Fibroblast of peridontal ligament (primary cell): ENCODE data around the gene EFL1.

Source experiments
- DNase-seq: peaks from one replicate; pipeline ENCODE4 v3.0.0-alpha.2; 2010; ENCODE audit errors: extremely low read depth

EFL1 gene

DNA sequence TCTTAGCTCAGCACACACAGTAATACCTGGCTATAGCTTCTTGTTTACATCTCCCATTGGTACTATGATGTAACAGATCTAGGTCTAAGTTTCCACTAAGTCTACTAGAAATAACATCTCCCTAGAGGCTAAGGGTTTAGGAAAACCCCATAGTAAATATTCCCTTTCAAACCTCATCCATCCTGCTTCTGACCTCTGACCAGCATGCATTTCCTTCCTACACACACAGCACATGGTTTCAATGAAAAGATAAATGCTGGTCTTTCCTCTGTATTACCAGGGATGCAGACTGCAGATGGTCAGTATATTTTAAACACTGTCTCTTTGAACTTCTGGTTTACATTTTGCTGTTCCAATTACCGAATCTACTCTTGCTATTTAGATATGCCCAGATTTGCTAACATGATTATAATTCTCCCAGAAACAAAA is 96.6 kb downstream of the EFL1 start:
- DNase-seq: peak; percentile 61

DNA sequence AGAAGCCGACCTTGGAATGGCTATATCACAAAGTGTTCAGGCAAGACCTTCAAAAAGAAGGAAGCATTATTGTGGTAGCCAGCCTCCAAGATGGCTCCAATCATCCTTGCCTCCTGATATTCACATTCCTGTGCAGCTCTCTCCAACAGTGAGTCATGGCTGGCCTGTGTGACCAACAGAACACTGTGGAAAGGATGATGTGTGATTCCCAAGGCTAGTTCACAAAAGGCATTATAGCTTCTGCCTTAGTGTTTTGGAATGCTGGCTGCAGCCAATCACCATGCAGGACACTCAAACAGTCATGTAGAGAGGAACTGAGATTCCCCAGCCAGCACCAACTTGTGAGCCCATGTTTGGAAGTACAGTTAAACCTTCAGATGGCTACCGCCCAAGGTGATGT is 102.6 kb downstream of the EFL1 start:
- peak; percentile 89 for DNase-seq

DNA sequence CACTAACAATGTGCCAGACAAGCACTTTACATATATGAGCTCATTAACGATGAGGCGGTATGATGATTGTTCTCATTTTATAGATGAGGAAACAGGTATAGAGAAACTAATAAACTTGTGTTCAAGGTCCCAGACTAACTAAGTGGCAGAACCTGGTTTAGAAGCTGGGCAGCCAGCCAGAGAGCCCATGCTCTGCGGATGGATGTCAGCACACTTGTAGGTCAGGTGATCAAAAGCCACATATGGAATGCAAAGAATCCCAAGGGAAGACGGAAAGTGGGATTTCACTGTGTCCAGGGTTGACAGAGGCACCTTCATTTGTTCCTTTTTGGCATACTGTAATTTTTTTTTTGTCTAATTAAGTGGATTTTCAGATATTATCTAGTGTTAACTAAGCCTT is 103.7 kb downstream of the EFL1 start:
- no peak for DNase-seq

DNA sequence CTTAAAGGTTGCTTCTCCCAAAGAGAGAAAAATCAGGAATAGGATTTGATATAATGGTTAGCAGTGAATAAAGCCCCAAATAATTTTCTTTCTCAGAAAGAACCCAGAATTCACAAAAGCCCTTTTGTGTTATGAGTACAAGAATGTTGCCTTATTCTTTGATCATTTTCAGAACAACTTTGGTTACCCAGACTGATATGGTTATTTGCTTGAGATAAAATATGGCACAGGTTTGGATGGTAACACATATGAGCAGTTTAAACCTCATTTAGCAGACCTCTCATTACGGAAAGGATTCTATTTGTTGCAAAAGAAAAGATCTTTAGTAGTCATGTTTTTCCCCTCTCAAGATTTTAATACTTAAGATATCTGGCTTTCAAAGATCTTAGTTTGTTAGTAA is 111.9 kb downstream of the EFL1 start:
- no peak for DNase-seq

DNA sequence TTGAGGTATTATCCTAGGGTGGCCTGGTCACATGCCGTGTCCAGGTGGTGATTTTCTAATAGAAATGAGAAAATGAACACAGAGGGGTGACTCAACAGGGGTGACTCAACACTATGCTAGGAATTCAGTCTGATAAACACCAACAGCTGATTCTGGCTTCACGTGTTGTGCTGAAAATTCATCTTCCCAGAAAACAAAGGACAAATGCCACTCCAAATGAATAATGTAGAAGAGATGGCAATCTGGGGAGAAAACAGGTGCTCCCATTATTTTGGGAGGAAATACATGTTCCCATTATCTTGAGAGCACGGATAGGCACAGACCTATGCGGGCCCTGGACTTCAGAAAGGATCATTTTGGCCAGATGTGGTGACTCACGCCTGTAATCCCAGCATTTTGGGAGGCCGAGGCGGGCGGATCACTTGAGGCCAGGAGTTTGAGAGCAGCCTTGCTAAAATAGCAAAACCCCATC is 115.5 kb downstream of the EFL1 start:
- DNase-seq: peak; percentile 59

DNA sequence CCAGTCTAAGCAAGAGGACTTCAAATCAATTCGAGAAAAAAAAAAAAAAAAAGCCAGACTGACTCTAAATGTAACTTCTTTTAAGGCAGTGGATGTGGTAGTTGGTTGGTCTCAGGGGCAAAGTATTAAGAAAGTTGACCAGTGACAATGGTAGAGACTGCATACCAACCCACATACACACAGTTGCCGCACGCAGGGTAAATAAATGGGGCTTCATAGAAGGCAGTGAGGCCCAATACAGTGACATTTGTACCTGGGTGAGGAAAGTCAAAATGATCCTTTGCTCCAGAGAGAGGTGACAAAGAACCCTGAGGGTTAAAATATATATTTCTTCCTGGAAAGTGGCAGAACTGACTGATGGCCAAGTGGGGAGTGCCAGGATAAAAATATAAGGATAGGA is 116.0 kb downstream of the EFL1 start:
- DNase-seq: no peak

DNA sequence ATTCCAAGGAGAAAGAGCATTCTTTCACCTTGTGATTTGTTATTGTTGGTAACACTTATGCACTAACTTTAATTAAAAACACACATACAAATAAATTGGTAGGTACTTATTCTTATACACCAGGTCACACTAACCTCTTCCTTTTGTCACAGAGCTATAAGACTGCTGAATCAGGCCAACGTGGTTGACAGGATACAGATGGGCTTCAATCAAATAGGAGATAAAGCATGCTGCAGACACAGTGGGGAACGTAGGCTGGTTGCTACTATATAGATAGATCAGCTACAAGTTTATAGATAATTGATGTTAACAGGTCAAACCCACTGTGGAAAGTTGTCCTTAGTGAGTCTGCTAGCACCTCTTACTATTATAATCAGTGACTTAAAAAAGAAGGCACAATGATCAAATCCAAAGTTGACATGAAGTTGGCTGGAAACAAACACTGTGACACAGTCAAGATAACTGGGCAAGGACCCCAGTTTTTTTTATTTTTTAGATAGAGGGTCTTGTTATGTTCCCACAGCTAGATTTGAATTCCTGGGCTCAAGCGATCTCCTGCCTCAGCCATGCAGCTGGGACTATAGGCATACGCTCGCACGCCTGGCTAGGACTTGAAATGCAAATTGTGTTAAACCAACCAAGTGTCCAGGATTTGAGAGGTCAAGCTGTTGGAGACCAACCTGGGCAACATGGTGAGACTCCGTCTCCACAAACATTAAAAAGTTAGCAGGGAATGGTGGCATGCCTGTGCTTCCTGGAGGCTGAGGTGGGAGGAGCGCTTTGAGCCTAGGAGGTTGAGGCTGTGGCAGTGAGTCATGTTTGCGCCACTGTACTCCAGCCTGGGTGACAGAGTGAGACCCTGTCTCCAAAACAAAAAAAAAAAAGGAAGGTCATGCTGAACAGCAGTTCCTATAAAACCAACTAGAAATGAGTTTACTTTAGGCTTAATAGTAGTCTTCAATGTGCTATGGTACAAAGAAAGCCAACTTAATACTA is 118.8 kb downstream of the EFL1 start:
- DNase-seq: no peak

DNA sequence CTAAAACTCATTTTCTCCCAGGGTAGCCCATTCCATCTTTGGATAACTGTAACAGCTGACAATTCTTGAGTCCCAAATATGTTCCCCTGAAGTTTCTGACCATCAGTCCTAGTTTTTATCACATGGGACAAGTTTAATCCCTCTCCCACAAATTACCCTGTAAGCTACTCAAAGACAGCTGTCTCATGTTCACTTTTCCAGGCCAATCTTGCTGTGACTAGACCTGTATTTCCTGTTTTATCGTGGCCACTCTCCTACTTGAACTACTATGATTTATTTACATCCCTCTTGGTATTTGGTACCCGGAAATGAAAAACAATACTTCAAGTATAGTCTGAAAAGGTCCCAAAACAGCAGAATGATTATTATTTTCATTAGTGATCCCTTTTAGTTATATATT is 121.6 kb downstream of the EFL1 start:
- no peak for DNase-seq

DNA sequence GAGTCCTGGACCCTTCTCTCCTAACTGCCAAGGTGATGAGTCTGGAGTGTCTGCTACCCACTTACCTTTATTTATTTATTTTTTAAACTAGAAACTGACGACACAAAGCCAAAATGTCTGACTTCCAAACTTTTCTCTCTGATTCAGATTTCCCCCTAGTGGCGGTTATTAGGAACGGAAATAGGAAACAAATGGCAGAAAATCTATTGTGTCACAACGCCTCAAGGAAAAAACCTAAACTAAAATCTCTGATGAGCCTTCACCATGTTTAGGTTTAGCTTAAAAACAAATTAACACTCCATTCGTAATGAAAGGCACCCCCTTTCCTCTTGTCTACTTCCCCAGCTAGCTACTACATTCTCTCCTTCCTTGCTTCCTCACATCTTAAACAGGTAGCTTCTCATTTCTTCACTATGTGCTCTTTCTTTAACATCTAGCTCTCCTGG is 122.7 kb downstream of the EFL1 start:
- peak; percentile 83 for DNase-seq

DNA sequence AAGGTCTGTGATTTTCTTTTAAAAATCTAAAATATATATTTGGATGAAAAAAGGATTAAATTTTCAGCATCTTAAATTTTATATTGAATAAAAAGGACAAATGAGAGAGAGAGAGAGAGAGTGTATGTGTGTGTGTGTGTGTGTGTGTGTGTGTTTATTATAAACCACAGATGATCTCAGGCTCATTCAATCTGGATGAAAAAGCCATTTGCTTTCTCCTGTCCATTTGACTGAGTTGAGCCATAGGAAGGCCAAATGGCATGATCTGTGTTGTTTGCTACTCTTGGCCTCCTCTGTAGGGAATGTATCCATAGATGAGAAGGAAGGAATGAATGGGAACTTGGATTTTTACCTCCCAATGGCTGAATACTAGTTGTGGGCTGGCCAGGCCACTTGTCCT is 124.2 kb downstream of the EFL1 start:
- peak; percentile 33 for DNase-seq

DNA sequence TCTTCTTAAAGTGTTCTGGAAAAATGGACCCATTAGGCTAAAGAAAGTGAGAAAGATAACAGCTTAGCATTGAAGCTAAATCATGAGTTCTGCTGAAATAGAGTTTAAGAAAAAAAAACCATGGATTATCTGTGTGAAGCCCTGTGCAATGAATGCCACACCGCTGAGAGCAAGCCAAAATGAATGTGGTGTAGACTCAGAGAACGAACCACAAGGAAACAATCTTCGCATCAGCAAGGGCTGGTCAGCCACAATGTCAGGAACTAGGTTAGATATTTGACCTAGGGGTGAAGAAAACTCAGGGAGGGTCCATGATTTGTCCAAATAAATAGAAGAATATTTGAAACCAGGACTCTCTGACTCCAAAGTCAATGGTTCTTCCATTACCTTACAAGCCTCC is 125.3 kb downstream of the EFL1 start:
- peak; percentile 35 for DNase-seq

DNA sequence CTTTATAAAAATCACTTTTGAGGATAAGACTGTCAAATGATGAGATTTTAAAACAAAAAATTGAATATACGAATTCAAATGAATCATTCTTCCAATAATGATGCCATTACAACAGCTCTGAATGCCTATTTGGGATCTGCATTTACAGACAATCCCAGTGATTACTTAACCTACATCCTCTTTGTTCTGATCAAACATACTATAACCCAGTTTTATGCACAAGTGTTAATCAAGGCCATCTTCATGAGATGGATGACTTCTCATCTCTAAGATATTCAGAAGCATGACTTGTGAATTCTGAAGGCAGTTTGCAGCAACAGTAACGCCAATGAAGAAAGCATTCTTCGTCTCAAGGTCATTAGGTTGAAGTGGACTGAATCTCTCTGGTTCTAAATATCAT is 126.4 kb downstream of the EFL1 start:
- DNase-seq: no peak

DNA sequence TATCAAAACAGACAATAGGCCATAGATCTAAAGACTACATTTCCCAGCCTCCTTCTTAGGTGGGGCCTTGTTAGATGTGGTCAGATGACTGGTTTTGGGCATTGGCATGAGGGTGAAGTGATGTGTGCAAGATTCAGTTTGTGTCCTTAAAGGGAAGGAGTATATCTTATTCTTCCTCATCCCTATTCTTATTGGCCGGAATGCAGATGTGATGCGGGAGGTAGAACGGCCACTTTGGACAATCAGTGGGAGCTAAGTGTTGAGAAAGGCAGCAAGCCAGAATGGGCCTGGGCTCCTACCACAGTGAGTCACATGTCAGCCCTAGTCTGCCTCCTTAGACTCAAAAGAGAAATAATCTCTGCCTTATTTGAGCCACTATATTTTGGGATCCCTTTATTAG is 126.9 kb downstream of the EFL1 start:
- peak; percentile 53 for DNase-seq

DNA sequence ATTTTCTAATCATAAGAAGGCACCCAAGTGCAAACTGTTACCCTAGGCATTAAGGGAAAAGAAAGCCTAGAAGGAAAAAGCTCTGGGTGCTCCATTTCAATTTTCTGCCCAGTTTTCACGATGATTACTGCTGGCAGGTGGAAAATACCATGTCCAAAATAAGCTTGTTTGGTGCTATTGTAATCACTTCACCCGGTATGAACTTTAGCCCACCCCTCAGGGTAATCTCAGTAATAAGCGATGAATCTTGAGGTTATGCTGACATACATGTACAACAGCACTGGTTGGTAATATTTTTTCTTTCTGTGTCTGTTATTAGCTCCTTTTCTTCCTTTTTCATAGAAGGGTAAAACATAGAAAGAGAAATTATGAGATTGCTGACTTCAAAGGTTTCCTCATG is 128.1 kb downstream of the EFL1 start:
- DNase-seq: no peak

DNA sequence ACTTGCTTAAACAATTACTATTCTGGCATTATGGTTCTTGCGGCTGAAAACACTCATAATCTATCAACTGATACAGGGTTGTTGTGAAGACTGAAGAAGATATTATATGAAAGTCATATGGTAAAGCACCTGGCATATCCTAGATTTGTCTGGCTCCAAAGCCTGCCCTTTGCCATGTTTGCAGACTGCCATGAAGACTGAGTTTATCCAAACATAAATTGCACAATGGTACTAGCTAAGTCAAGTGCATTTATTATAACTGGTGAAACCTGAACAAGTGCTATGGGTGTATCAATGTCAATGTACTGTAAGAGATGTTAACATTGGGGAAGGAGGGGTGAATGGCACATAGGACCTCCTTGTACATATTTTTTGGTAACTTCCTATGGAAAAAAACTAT is 129.3 kb downstream of the EFL1 start:
- DNase-seq: no peak

DNA sequence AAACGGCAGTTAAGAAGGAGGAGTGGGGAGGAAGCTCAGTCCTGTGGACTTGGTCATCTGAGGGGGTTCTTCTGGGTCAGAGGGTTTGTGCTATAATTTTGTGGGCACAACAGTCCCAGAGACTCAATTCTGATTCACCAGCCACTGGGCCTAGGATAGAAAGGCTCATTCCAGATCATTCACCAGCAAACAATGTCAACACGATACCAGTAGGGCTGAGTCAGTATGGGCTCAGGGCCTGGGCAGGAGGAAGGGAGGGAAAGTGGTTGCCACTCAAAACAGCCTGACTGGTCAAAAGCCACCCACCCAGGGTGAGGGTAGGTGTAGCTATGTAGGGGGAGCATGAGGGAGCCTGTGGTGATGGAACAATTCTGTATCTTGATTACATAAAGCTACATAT is 129.8 kb downstream of the EFL1 start:
- peak; percentile 88 for DNase-seq

DNA sequence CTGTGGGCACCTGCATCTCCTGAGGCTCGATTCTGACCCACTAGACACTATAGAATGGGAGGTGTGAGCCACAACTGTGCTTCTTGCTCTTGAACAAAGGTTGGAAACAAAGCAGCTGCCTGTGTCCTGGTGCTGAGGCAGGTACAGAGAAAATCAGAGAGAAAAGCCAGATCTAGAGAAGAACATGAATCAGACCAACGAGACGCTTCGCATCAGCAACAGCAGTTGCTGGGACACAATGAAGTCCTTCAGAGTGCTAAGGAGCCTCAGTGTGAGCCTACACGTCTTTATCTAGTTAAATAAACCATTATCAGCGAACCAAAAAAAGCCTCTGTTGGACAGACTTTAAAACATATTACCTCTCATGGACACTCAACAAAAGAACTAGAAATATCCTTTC is 130.4 kb downstream of the EFL1 start:
- no peak for DNase-seq

DNA sequence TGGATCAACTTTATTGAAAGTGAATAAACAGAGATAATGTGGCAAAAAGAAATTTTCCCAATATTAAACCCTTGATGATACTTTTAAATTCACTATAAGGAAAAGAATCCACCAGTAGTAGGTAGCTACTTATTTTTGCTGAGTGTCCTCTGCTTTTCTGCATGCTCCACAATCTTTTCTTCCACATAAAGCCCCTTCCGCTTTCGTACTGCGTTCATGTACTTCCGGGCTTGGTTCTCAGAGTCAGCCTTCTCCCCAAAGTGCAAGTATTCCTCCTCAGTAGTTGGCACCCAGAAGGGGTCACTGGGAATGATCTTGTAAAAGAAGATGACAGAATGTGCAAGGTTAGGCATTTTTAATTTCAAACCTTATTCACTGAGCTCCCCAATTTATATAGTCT is 132.3 kb downstream of the EFL1 start:
- DNase-seq: no peak

DNA sequence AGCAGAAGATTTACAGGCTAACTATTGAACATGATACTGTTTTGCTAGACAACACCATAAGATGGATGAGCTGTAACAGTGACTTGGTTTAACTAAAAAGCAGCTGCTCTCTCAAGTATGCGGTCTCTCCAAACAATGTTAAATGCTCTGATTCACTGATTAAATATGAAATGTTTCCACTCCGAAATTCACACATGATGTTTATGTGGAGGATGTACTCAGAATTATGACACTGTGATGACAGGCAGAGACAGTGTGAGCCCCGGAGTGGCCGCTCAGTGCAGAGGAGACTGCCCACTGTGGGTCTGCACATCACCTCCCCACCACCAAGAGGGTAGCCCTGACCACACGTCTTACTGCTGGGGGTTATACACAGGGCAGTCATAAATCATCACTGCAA is 132.8 kb downstream of the EFL1 start:
- DNase-seq: peak; percentile 93

DNA sequence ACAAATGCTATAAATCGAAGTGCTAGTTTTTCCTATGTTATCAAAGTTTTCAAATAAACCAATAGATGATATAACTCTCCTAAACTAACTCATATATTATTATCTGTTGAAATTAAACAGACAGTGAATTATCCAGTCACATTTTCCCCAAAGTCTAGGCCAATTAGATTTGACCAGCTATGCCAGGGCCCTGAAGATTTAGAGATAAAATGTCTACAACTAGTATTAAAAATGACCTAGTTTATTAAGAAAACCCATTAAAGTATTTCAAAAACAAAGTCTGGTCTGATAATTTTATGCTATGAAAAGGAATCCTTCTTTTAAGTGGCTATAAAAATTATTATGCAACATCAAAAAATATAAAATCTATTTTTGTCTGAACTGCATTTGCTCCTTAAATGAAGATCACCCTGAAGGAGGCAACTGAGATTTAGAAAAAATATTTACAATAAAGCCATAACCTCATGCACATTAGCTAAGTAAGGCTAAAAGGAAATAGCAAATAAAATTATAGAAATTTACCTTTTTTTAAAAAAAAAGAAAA is 133.3 kb downstream of the EFL1 start:
- DNase-seq: no peak

DNA sequence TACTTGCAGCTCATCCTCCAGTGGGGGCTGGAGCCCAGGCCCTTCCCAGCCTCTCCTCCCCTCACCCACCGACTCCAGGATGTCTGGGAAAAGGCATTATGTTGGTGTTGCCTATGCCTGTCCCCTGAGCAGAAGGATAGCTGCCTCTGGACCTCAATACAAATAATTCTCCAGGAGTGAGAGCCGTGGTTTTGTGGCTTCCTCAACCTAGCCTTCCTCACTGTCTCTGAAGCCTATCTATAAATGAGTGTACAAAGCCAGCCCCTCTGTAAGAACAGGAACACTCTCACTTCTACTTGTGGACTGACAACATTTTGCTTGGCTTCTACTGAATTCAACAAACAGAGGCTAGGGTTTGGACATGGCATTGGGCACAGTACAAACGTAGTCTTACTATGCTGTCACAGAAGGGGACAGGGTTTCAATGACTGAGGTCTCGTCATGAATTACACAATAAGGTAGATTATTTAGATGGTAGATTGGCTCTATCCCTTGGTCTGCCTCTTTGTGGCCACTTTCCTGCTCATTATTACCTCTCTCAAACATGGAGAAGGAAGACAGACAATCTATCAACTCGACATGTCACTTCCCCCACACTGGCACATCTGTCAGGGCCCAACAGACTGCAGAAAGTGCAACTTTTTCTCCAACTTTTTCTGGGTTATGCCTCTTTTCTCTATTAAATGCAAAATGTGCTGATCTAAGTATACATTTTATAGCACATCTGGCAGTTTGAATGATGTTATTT is 134.0 kb downstream of the EFL1 start:
- no peak for DNase-seq

DNA sequence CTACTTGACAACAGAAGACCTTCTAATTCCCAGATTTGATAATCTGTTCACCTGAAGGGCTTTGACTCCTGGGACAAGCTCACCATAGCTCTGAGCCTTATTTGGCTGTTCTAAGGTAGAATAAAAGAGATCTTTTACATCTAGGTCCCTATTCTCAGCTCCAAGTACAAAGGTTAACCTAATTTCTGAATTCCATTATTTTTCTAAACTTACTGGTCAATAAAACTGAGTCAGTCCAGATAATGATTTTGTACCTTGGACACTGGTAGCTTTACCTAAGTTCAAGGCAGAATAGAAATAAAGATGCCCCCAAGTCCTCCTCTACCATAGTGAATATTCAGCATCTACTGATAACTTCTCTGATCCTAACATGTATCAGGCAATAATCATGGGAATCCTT is 135.0 kb downstream of the EFL1 start:
- DNase-seq: no peak

DNA sequence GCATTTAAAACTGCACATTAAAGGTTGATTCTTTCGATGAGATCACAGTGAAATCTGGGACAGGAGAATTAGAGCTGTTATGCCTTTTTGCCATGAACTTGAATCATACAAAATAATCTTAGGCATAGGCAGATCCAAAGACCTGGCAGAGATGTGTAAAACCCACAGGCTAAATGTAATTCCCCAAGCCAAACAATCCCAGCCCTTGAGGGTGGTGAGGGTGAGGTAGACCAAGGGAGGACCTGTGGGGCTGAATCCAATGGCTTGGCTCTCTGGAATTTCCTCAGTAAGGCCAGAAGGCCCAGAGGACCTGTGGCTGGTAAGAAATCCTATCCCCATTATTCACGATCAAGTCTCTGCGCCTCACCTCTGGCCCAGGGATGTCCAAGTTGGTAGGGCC is 136.2 kb downstream of the EFL1 start:
- DNase-seq: no peak
